Loucy (cell line): ENCODE results near the gene SAMD15.

ENCODE experiments used
- H2AFZ ChIP-seq: fragments of 200-600 bp; sonication (generic); 2 replicates; pipeline ENCODE4 v1.6.0; 2016; ENCODE audit warnings: antibody characterized with exemption, mild to moderate bottlenecking, low read length, moderate library complexity
- H3F3A ChIP-seq: fragments of 200-600 bp; 2 replicates; pipeline ENCODE4 v1.6.0; 2016; ENCODE audit warnings: antibody characterized with exemption, low read depth, mild to moderate bottlenecking
- H3K27me3 ChIP-seq: fragments of 200-600 bp; sonication (generic); 2 replicates; pipeline ENCODE4 v1.6.1; 2014; ENCODE audit warnings: low read length, mild to moderate bottlenecking; ENCODE audit not compliant: insufficient read depth, poor library complexity, severe bottlenecking
- H3K36me3 ChIP-seq: fragments of 200-600 bp; sonication (generic); 2 replicates; pipeline ENCODE4 v1.6.1; 2016; ENCODE audit warnings: low read length; ENCODE audit not compliant: insufficient read depth
- H3K4me1 ChIP-seq: fragments of 200-600 bp; sonication (generic); 2 replicates; pipeline ENCODE4 v1.5.1; 2014; ENCODE audit warnings: low read length, mild to moderate bottlenecking; ENCODE audit not compliant: insufficient read depth, poor library complexity, severe bottlenecking
- H3K4me2 ChIP-seq: fragments of 200-600 bp; sonication (generic); 2 replicates; pipeline ENCODE4 v1.6.0; 2014; ENCODE audit warnings: antibody characterized with exemption, low read length, low read depth, mild to moderate bottlenecking; ENCODE audit not compliant: poor library complexity, severe bottlenecking
- H3K4me3 ChIP-seq: fragments of 200-600 bp; sonication (generic); 2 replicates; pipeline ENCODE4 v1.5.1; 2014; ENCODE audit warnings: low read length, mild to moderate bottlenecking, mixed read lengths; ENCODE audit not compliant: poor library complexity, severe bottlenecking
- H3K79me2 ChIP-seq: fragments of 200-600 bp; sonication (generic); 2 replicates; pipeline ENCODE4 v1.6.1; 2014; ENCODE audit warnings: low read length; ENCODE audit not compliant: insufficient read depth
- H3K9ac ChIP-seq: fragments of 200-600 bp; sonication (generic); 2 replicates; pipeline ENCODE4 v1.6.0; 2014; ENCODE audit warnings: mild to moderate bottlenecking, low read depth, low read length, moderate library complexity; ENCODE audit not compliant: poor library complexity, severe bottlenecking
- H3K9me2 ChIP-seq: fragments of 200-600 bp; sonication (generic); replicated peaks from 2 replicates; pipeline ENCODE4 v1.6.1; 2016; ENCODE audit warnings: low read depth, low read length, mixed read lengths
- H3K9me3 ChIP-seq: fragments of 200-600 bp; sonication (generic); 2 replicates; pipeline ENCODE4 v1.6.1; 2014; ENCODE audit warnings: mild to moderate bottlenecking, antibody characterized with exemption, low read length, low read depth; ENCODE audit not compliant: insufficient read depth
- H4K20me1 ChIP-seq: fragments of 200-600 bp; sonication (generic); 2 replicates; pipeline ENCODE4 v1.6.0; 2014; ENCODE audit warnings: antibody characterized with exemption, low read length, mild to moderate bottlenecking; ENCODE audit not compliant: insufficient read depth, poor library complexity, severe bottlenecking
- CTCF ChIP-seq: fragments of 200-600 bp; sonication (generic); conservative IDR thresholded peaks from 2 replicates; pipeline ENCODE4 v1.5.1; 2014; ENCODE audit warnings: mild to moderate bottlenecking, antibody characterized with exemption, low read length
- EZH2phosphoT487 ChIP-seq: fragments of 200-600 bp; IDR thresholded peaks from 2 replicates; pipeline ENCODE4 v1.6.1; 2018; ENCODE audit warnings: antibody characterized with exemption, mild to moderate bottlenecking, moderate library complexity, borderline replicate concordance

SAMD15 gene

GRCh38 chr14:77416836-77417235 lies 39.7 kb downstream of the SAMD15 start:
- Histone ChIP-seq H3K9me3 (peaks cover 7% of the 10 kb centered on the region; the same call in 1 of the 2 replicates), H3K4me3 (no peak overlapping the region), H3K9me2 (no peaks in the 10 kb centered on the region), H3K79me2 (no peaks in the 10 kb centered on the region), H4K20me1 (no peaks in the 10 kb centered on the region), H3F3A (no peaks in the 10 kb centered on the region), H3K4me1 (no peaks in the 10 kb centered on the region), H3K4me2 (no peak overlapping the region), H3K9ac (no peak overlapping the region), H2AFZ (no peak overlapping the region), H3K36me3 (no peaks in the 10 kb centered on the region), H3K27me3 (no peaks in the 10 kb centered on the region)
- TF ChIP-seq CTCF (no peak), EZH2phosphoT487 (no peak)

- no peak overlapping the region for H3K4me3 ChIP-seq
- no peak overlapping the region for H2AFZ ChIP-seq
- no peaks in the 10 kb centered on the region for H3K9me2 ChIP-seq
- H3K9ac ChIP-seq: no peak overlapping the region
- peaks cover 7% of the 10 kb centered on the region; the same call in 1 of the 2 replicates for H3K9me3 ChIP-seq
- H3K36me3 ChIP-seq: peaks cover 12% of the 10 kb centered on the region; the same call in 1 of the 2 replicates
- no peaks in the 10 kb centered on the region for H4K20me1 ChIP-seq
- H3K79me2 ChIP-seq: no peaks in the 10 kb centered on the region
- H3F3A ChIP-seq: no peaks in the 10 kb centered on the region
- TF ChIP-seq EZH2phosphoT487 (no peak), CTCF (no peak)
- no peak overlapping the region for H3K4me2 ChIP-seq
- no peaks in the 10 kb centered on the region for H3K27me3 ChIP-seq
- no peaks in the 10 kb centered on the region for H3K4me1 ChIP-seq
These were observed 44.0 kb downstream of the SAMD15 start for GRCh38 chr14:77421201-77421600.

GRCh38 chr14:77423423-77423822 lies 46.2 kb downstream of the SAMD15 start, which contains the start of gene NOXRED1:
Gene NOXRED1 (minus strand): TSS chr14:77423523. CDS start chr14:77422889, 634 bp downstream.
- Histone ChIP-seq H2AFZ (no peak within 1 kb of the TSS), H3K79me2 (no peaks in the 10 kb centered on the region), H4K20me1 (no peaks in the 10 kb centered on the region), H3F3A (no peaks in the 10 kb centered on the region), H3K4me2 (no peak within 1 kb of the TSS), H3K4me3 (no peak within 1 kb of the TSS), H3K9me2 (no peaks in the 10 kb centered on the region), H3K36me3 (peaks cover 34% of the 10 kb centered on the region; the same call in 1 of the 2 replicates), H3K27me3 (no peaks in the 10 kb centered on the region), H3K9me3 (peaks cover 7% of the 10 kb centered on the region; the same call in 1 of the 2 replicates), H3K4me1 (no peaks in the 10 kb centered on the region), H3K9ac (no peak within 1 kb of the TSS)
- no peak for TF ChIP-seq CTCF
- no peak for TF ChIP-seq EZH2phosphoT487
